Embryonic facial prominence (tissue), 1 donor: ENCODE data around the gene FNDC10.

Source experiments
- DNase-seq: peaks from one replicate; pipeline ENCODE4 v3.0.0-alpha.2; 2016; ENCODE audit errors: extremely low spot score

Gene FNDC10

GRCh38 chr1:1548591-1548990 lies 51.3 kb downstream of the FNDC10 start:
- no peak for DNase-seq
